Trophoblast cell (in vitro differentiated cells and primary cell): ENCODE data around the gene CPT2.

Source experiments
- DNase-seq, 2 donors: peaks; one replicate each; pipeline ENCODE4 v3.0.0-alpha.2; 2016
- H2AFZ ChIP-seq: 2 replicates; pipeline ENCODE4 v1.6.1; 2013; ENCODE audit warnings: low read length, moderate library complexity, mild to moderate bottlenecking; ENCODE audit not compliant: insufficient read depth, poor library complexity
- H2AK5ac ChIP-seq: 2 replicates; pipeline ENCODE4 v1.6.1; 2013; ENCODE audit warnings: mild to moderate bottlenecking, low read length
- H2BK120ac ChIP-seq: 2 replicates; pipeline ENCODE4 v1.6.1; 2013; ENCODE audit warnings: low read length, mild to moderate bottlenecking, moderate library complexity; ENCODE audit not compliant: insufficient read depth, poor library complexity
- H2BK12ac ChIP-seq: 2 replicates; pipeline ENCODE4 v1.6.1; 2013; ENCODE audit warnings: mild to moderate bottlenecking, low read length, moderate library complexity
- H2BK5ac ChIP-seq: 2 replicates; pipeline ENCODE4 v1.6.1; 2013; ENCODE audit warnings: low read length, low read depth, moderate library complexity, mild to moderate bottlenecking; ENCODE audit not compliant: poor library complexity
- H3K14ac ChIP-seq: 2 replicates; pipeline ENCODE4 v1.6.1; 2013; ENCODE audit warnings: mild to moderate bottlenecking, low read length
- H3K18ac ChIP-seq: 2 replicates; pipeline ENCODE4 v1.6.1; 2013; ENCODE audit warnings: mild to moderate bottlenecking, low read length
- H3K23ac ChIP-seq: 2 replicates; pipeline ENCODE4 v1.6.1; 2013; ENCODE audit warnings: low read length
- H3K27ac ChIP-seq: 2 replicates; pipeline ENCODE4 v1.5.1; 2013; ENCODE audit warnings: low read depth, mild to moderate bottlenecking, inconsistent platforms, low read length, moderate library complexity
- H3K27me3 ChIP-seq: 2 replicates; pipeline ENCODE4 v1.6.1; 2013; ENCODE audit warnings: inconsistent platforms, mild to moderate bottlenecking, low read length, moderate library complexity; ENCODE audit not compliant: insufficient read depth
- H3K36me3 ChIP-seq, 2 experiments: 1 replicate in 1 of 2; 2 replicates in 1 of 2; pipeline ENCODE4 v1.6.1; 2013; ENCODE audit warnings: low read length in 2 of 2, mild to moderate bottlenecking in 2 of 2, moderate library complexity in 1 of 2; ENCODE audit not compliant: insufficient read depth in 2 of 2, control insufficient read depth in 1 of 2
- H3K4ac ChIP-seq: 2 replicates; pipeline ENCODE4 v1.6.1; 2013; ENCODE audit warnings: low read depth, mild to moderate bottlenecking, low read length, moderate library complexity
- H3K4me1 ChIP-seq, 2 experiments: 1 replicate in 1 of 2; 2 replicates in 1 of 2; pipeline ENCODE4 v1.6.1; 2013; ENCODE audit warnings: low read length in 2 of 2, mild to moderate bottlenecking in 2 of 2, moderate library complexity in 1 of 2; ENCODE audit not compliant: insufficient read depth in 2 of 2, control insufficient read depth in 1 of 2
- H3K4me2 ChIP-seq: 2 replicates; pipeline ENCODE4 v1.6.1; 2013; ENCODE audit warnings: inconsistent platforms, mild to moderate bottlenecking, low read length, moderate library complexity
- H3K4me3 ChIP-seq: 2 replicates; pipeline ENCODE4 v1.5.1; 2013; ENCODE audit warnings: mild to moderate bottlenecking, low read depth, low read length, inconsistent platforms
- H3K79me1 ChIP-seq: one replicate; pipeline ENCODE4 v1.6.1; 2013; ENCODE audit warnings: low read length
- H3K79me2 ChIP-seq: 2 replicates; pipeline ENCODE4 v1.6.1; 2013; ENCODE audit warnings: low read length, mild to moderate bottlenecking; ENCODE audit not compliant: control insufficient read depth, insufficient read depth, poor library complexity
- H3K9ac ChIP-seq: 2 replicates; pipeline ENCODE4 v1.6.1; 2013; ENCODE audit warnings: mild to moderate bottlenecking, low read length
- H3K9me3 ChIP-seq: 2 replicates; pipeline ENCODE4 v1.6.1; 2013; ENCODE audit warnings: low read depth, mild to moderate bottlenecking, control low read depth, inconsistent platforms, low read length; ENCODE audit not compliant: insufficient read depth
- H4K12ac ChIP-seq: 2 replicates; pipeline ENCODE4 v1.6.1; 2013; ENCODE audit warnings: low read depth, mild to moderate bottlenecking, low read length, moderate library complexity
- H4K8ac ChIP-seq: 2 replicates; pipeline ENCODE4 v1.6.1; 2013; ENCODE audit warnings: low read depth, mild to moderate bottlenecking, low read length, moderate library complexity
- H4K91ac ChIP-seq: one replicate; pipeline ENCODE4 v1.6.1; 2013; ENCODE audit warnings: low read depth, mild to moderate bottlenecking, low read length, moderate library complexity
- WGBS: extraction: QIAGEN DNeasy Blood & Tissue Kit; methylation state at CpG from one replicate; pipeline ENCODE4 v1.1.7; 2013; ENCODE audit warnings: missing lambda C conversion rate; ENCODE audit not compliant: insufficient read length, insufficient coverage; ENCODE audit errors: extremely low coverage; 5-methylcytosine and 5-hydroxymethylcytosine counted together

Gene CPT2

DNA sequence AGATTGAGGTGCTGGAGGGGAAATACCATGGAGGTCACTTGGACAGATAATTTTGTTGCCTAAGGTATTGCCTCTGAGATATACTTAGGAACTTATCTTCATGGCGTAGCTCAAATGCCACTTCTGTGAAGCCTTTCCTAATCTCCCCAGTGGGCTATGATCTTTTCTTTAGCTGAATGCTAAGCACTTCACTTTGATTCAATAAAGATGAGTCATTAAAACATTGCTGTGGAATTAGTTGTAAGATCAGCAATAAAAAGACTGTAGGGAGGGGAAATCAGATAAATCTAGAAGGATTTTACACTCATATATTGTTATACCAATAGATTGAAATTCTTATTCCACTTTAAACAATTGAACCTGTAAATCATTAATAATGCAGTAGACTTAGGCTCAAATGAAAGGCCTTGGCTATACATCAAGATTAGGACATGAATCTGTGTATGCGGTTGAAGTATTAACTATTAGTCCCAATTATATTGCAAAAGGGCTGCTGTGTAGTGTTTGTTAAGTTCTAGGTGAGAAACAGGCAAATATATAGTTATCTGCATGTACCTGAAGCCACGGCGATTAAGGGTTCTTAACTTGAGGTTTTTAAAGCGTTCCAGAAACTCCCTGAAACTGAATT, 60.9 kb downstream of the CPT2 start:
- Histone ChIP-seq H2AK5ac (no peak overlapping the region), H4K8ac (no peak overlapping the region), H3K23ac (no peak overlapping the region), H2BK5ac (no peak overlapping the region), H4K91ac (no peak overlapping the region), H3K27me3 (no peaks in the 10 kb centered on the region), H3K9ac (no peak overlapping the region), H3K9me3 (no peaks in the 10 kb centered on the region), H3K27ac (no peak overlapping the region), H3K79me1 (no peaks in the 10 kb centered on the region), H4K12ac (no peak overlapping the region), H2BK120ac (no peak overlapping the region), H3K4me3 (no peak overlapping the region), H3K4ac (no peak overlapping the region), H3K4me2 (no peak overlapping the region), H3K79me2 (no peaks in the 10 kb centered on the region), H2BK12ac (no peak overlapping the region), H2AFZ (no peak overlapping the region), H3K18ac (no peak overlapping the region), H3K14ac (no peak overlapping the region), H3K36me3 (no peaks in the 10 kb centered on the region), H3K4me1 (peaks cover 0 to 8% of the 10 kb centered on the region in 2 experiments)
- DNase-seq = peak; percentile 72 to 93
- no CpG with 5 or more reads among the region's 5 CpGs for WGBS

DNA sequence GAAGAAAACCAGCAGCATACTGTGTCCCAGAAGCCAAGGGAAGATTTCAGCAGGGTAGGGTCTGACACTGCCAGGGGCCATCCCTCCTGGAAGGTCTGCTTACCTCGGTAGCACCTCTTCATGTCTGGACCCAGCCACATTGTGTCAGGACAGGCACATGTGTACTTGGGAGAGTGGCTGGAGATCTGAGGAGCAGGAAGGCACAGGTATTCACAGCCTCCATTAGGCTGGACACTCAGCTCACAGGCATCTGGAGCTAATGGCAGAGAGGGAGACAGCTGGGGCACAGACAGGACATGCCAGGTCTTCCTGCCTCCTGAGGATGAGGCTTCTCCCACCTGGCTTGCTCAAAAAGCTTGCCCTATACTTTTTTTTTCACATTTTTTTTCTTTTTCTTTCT, 61.6 kb downstream of the CPT2 start:
- no peak overlapping the region for H2BK120ac ChIP-seq
- DNase-seq = peak; percentile 60 to 79
- no peaks in the 10 kb centered on the region for H3K79me1 ChIP-seq
- peaks cover 0 to 8% of the 10 kb centered on the region in 2 experiments for H3K4me1 ChIP-seq
- H4K91ac ChIP-seq = no peak overlapping the region
- WGBS = no CpG with 5 or more reads among the region's 1 CpG
- no peak overlapping the region for H2AFZ ChIP-seq
- H3K36me3 ChIP-seq = no peaks in the 10 kb centered on the region
- H2BK12ac ChIP-seq = no peak overlapping the region
- no peak overlapping the region for H4K12ac ChIP-seq
- no peak overlapping the region for H3K4me2 ChIP-seq
- no peak overlapping the region for H3K27ac ChIP-seq
- H3K79me2 ChIP-seq = no peaks in the 10 kb centered on the region
- no peak overlapping the region for H4K8ac ChIP-seq
- no peaks in the 10 kb centered on the region for H3K9me3 ChIP-seq
- no peak overlapping the region for H3K9ac ChIP-seq
- H3K18ac ChIP-seq = no peak overlapping the region
- H3K4me3 ChIP-seq = no peak overlapping the region
- H2AK5ac ChIP-seq = no peak overlapping the region
- no peak overlapping the region for H3K4ac ChIP-seq
- H3K23ac ChIP-seq = no peak overlapping the region
- no peaks in the 10 kb centered on the region for H3K27me3 ChIP-seq
- no peak overlapping the region for H3K14ac ChIP-seq
- no peak overlapping the region for H2BK5ac ChIP-seq

GRCh38 chr1:53259932-53260331, 63.3 kb downstream of the CPT2 start:
- Histone ChIP-seq H4K12ac (no peak overlapping the region), H3K23ac (no peak overlapping the region), H2BK5ac (no peak overlapping the region), H4K8ac (no peak overlapping the region), H2BK120ac (no peak overlapping the region), H3K27ac (no peak overlapping the region), H3K4me3 (no peak overlapping the region), H3K9ac (no peak overlapping the region), H3K27me3 (no peaks in the 10 kb centered on the region), H3K4me1 (peaks cover 0 to 6% of the 10 kb centered on the region in 2 experiments), H3K9me3 (no peaks in the 10 kb centered on the region), H2AFZ (no peak overlapping the region), H2AK5ac (no peak overlapping the region), H3K4ac (no peak overlapping the region), H3K79me1 (no peaks in the 10 kb centered on the region), H3K79me2 (no peaks in the 10 kb centered on the region), H4K91ac (no peak overlapping the region), H3K14ac (no peak overlapping the region), H2BK12ac (no peak overlapping the region), H3K36me3 (no peaks in the 10 kb centered on the region), H3K4me2 (no peak overlapping the region), H3K18ac (no peak overlapping the region)
- DNase-seq = no peak
- no CpG with 5 or more reads among the region's 2 CpGs for WGBS

- no peak overlapping the region for H2BK5ac ChIP-seq
- H3K9ac ChIP-seq = no peak overlapping the region
- H3K4me3 ChIP-seq = no peak overlapping the region
- no peak overlapping the region for H3K4me2 ChIP-seq
- H4K8ac ChIP-seq = no peak overlapping the region
- no CpG with 5 or more reads among the region's 4 CpGs for WGBS
- H3K27me3 ChIP-seq = no peaks in the 10 kb centered on the region
- H3K79me2 ChIP-seq = no peaks in the 10 kb centered on the region
- H3K4me1 ChIP-seq = peaks cover 0 to 6% of the 10 kb centered on the region in 2 experiments
- H2BK12ac ChIP-seq = no peak overlapping the region
- H4K12ac ChIP-seq = no peak overlapping the region
- H3K23ac ChIP-seq = no peak overlapping the region
- H3K9me3 ChIP-seq = no peaks in the 10 kb centered on the region
- no peak overlapping the region for H2AK5ac ChIP-seq
- H3K27ac ChIP-seq = no peak overlapping the region
- no peak overlapping the region for H3K4ac ChIP-seq
- no peak overlapping the region for H2AFZ ChIP-seq
- no peak overlapping the region for H3K14ac ChIP-seq
- no peak overlapping the region for H4K91ac ChIP-seq
- H3K79me1 ChIP-seq = no peaks in the 10 kb centered on the region
- no peak overlapping the region for H3K18ac ChIP-seq
- H2BK120ac ChIP-seq = no peak overlapping the region
- DNase-seq = no peak
- H3K36me3 ChIP-seq = no peaks in the 10 kb centered on the region
These were observed 64.1 kb downstream of the CPT2 start for GRCh38 chr1:53260631-53261247.
